HG03103 (cell line): ENCODE data around the gene SLC5A11.
A peak's percentile ranks its signal among the peaks of the same experiment; 100 is the strongest.
"Not testable (repeated sequence)": the region's sequence is repeated elsewhere in the genome, so short reads cannot be mapped to it uniquely, and the experiment has no call there.

Source experiments
- ATAC-seq: cut with Tn5 transposase; IDR thresholded peaks from one replicate; pipeline ENCODE4 v1.9.1; 2021; ENCODE audit warnings: low read depth; ENCODE audit not compliant: unreplicated experiment

The SLC5A11 gene

DNA sequence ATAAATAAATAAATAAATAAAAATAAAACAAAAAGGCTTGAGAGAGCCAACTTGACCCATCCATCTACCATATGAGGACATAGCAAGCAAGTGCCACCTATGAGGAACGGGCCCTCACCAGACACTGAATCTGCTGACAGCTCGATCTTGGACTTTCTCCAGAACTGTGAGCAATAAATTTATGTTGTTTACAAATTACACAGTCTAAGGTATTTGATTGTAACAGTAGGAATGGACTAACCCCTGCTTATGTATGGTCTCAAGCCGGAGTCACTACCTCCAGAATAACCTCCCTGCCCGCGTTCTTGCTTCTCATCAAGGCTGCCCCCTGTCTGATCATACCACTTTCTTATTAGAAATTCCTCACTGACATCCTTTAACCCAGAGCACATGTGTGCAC lies 9.9 kb downstream of the SLC5A11 start:
- no peak for ATAC-seq

DNA sequence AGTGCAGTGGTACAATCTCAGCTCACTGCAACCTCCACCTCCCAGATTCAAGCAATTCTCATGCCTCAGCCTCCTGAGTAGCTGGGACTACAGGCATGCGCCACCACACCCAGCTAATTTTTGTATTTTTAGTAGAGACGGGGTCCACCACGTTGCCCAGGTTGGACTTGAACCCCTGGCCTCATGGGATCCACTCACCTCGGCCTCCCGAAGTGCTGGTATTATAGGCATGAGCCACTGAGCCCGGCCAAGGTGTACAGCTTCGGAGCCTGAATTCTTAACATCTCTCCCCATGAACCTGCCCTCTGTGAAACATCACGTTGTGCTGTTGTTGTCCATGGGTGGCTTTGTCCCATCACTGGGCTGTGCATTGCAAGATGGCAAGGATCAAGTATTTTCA lies 11.1 kb downstream of the SLC5A11 start:
- ATAC-seq, result not testable (repeated sequence)

DNA sequence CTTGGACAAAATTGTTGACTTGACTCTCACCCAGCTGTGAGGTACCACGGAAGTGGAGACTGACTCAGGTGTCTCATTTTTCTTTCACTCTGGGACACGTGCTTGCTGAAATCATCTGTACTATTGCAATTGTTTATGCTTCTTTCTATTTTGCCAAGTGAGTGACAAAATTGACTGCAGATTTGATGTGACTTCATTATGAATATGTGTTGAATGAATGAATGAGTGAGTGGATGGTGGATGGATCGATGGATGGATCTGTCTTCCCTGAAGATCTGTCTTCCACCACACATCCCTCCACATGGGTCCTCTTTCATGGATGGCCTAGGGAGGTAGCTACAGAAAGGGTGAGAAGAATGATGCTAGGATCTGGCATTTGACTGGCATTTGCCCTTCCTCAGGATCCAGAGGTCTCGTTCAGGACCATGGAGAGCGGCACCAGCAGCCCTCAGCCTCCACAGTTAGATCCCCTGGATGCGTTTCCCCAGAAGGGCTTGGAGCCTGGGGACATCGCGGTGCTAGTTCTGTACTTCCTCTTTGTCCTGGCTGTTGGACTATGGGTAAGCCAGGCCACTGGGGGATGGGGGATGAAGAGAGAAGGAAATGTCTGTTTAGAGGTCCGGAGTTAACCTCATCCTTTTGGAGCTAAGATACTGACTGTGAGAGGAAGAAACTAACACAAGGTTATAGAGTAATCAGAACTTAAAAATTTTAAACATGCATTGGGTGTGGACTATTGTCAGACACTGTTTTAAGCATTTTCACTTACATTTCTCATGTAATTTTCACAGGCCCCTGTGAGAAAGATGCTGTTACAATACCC lies 12.7 kb downstream of the SLC5A11 start:
- ATAC-seq, result no peak

DNA sequence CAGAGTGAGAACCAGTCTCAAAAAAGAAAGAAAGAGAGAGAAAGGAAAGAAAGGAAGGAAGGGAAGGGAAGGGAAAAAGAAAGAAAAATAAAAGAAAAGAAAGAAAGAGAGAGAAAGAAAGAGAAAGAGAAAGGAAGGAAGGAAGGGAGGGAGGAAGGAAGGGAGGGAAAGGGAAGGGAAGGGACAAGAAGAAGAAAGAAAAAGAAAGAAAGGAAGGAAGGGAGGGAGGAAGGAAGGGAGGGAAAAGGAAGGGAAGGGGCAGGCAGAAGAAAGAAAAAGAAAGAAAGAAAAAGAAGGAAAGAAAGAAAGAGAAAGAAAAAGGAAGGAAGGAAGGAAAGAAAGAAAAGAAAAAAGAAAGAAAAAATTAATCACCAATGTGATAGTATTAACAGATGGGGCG lies 15.7 kb downstream of the SLC5A11 start:
- no peak for ATAC-seq

DNA sequence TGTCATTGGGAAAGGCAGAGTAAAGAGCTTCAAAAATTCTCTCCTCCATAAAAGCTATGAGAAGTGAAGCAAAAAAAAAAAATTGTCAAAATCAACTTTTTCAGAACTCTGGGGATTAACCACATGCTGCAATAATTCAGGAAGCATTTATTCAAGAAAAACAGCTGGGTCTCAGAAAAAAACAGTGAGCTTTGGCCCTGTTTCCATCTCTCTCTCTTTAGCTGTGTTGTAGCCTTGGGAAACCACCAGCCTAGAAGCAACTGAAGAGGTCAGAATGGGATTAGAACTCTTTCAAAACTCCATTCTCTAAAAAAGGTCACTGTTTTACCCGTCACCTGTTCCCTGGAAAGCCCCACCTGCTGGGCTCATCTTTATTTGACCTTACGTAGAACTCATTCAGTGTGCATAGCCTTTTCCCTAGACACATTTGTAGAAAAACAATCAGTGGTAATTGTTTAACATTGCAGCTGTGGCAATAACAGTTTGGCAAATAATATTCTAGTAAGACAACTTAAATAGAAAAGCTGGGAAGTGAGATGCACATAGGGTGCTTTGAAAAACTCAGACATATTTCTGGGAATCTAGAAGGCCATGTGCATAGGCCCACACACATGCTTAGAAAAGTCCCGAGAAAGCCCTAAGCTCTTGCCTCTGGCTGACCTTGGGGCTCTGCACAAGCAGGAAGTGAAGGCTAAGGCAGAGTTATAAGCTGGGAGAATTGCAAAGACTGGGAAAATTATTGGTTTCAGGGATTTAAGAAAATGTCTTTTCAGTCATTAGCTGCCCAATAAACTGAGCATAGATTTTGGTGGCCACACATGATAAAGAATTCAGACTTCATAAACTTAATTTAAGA lies 18.0 kb downstream of the SLC5A11 start:
- ATAC-seq, result no peak

DNA sequence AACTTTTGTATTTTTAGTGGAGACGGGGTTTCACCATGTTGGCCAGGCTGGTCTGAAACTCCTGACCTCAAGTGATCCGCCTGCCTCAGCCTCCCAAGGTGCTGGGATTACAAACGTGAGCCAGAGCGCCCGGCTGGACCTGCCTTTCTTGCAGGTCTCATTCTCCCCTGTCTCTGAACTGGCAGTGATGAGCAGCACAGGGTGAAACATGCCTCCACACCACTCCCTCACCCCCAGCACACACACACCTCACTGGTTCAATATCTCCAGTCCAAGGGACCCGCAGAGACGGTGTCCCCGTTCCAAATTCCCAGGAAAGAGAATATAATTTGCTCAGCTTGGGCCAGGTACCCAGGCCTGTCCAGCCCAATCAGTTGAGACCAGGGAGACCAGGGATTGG lies 23.3 kb downstream of the SLC5A11 start:
- no peak for ATAC-seq

DNA sequence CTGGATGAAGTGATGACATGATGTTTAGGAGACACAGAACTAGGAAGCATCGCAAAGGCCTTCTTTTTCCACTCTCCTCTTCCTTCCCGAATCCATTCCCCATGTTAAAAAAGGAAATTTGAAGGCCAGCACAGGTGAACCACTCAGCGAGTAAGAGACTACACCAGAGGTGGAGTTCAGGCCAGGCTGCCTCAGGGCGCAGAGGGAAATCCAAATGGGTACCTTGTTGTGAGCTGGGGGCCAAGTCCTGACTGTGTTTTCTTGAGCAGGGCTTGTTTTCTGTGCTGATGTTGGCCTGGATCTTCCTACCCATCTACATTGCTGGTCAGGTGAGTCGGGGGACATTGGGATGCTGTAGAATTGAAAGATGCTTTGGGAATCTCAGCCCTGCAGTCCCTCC lies 26.1 kb downstream of the SLC5A11 start:
- no peak for ATAC-seq

DNA sequence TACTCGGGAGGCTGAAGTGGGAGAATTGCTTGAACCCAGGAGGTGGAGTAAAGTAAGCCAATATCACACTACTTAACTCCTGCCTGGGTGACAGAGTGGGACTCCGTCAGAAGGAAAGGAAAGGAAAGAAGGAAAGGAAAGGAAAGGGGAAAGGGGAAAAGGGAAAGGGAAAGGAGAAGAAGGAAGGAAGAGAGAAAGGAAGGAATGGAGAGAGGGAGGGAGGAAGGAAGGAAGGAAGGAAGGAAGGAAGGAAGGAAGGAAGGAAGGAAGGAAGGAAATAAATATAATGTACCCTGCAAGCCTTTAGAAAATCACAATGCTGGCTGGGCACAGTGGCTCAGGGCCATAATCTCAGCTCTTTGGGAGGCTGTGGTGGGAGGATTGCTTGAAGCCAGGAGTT lies 27.3 kb downstream of the SLC5A11 start:
- no peak for ATAC-seq

DNA sequence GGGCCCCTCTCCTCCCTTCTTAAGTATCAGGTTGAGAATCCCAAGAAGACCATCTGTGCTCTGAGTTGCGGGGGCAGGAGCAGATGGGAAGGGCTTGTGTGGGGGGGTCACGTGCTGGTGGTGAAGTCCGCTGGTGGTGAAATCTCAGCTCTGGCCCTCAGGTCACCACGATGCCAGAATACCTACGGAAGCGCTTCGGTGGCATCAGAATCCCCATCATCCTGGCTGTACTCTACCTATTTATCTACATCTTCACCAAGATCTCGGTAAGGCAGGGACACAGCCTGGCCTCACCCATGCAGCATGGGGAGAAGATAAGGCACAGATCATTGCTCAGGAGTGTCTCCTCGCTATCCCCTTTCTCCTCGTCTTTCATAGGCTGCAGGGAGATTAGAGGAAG lies 29.7 kb downstream of the SLC5A11 start:
- ATAC-seq, result no peak

DNA sequence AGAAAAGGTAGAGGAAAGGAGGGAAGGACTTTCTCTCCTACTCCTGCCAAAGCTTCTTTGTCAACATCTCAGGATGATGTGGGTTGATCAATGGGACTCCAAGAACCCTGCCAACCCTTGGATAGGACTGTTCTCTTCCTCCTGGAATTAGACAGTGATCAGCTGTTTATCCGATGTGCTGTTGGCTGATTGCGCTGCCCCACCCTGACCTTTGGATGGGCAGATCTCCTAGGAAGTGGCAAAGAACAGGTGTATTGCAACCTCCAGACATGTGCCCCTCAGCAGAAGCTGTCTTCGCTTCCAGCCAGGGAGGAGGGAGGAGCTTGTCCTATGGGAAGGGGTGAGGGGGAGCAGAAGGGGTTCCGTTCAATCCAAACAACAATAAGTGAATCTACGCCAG lies 30.5 kb downstream of the SLC5A11 start:
- ATAC-seq, result no peak

DNA sequence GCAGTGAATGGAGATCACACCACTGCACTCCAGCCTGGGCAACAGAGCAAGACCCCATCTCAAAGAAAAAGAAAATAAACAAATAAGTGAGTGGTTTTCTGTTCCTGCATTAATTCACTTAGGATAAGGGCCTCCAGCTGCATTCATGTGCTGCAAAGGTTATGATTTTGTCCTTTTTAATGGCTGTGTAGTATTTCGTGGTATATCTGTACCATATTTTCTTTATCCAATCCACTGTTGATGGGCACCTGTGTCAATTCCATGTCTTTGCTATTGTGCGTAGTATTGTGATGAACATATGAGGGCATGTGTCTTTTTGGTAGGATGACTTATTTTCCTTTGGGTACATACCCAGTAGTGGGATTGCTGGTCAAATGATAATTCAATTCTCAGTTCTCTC lies 33.9 kb downstream of the SLC5A11 start:
- no peak for ATAC-seq

DNA sequence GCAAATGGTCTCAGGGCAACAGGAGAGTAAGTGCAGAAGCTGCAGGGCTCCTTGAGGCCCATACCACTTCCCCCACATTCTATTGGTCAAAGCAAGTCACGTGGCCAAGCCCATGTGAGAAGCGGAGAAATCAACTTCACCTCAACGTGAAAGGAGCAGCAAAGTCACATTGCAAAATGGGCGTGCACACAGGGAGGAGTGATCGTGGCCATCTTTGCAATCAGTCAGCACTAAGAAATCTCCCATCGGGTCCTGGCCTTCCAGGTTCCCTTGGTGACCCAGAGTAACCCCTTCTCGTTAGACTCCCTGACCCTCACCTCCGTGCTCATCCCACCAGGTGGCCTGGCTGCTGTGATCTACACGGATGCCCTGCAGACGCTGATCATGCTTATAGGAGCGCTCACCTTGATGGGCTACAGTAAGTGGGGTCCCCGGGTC lies 38.0 kb downstream of the SLC5A11 start:
- ATAC-seq, result no peak

DNA sequence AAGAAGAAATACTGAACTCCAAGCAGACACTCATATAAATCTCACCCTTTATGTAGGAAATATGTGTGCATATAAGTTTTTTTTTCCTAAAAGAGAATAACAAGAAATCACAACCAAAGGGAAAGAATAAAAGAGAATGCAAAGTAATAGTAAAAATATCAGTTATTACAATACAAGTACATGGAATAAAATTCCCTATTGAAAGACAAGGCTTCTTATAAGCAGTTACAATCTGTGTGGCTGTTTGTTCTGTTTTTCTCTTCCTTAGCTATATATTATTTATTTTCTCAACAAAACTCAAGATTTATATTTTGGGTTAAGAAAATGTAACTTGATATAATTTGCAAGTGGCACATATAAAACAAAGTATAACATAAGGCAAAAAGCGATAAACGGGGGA lies 41.7 kb downstream of the SLC5A11 start:
- no peak for ATAC-seq

DNA sequence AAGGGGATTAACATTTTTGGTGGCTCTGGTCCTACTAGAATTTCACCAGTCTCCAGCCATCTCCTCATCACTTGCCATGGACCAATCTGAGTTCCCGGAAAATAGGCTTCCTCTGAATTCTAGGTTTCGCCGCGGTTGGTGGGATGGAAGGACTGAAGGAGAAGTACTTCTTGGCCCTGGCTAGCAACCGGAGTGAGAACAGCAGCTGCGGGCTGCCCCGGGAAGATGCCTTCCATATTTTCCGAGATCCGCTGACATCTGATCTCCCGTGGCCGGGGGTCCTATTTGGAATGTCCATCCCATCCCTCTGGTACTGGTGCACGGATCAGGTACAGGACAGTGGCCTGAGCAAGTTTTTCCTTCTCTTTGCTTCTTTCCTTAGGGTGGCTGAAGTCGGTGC lies 45.0 kb downstream of the SLC5A11 start:
- ATAC-seq, result no peak

DNA sequence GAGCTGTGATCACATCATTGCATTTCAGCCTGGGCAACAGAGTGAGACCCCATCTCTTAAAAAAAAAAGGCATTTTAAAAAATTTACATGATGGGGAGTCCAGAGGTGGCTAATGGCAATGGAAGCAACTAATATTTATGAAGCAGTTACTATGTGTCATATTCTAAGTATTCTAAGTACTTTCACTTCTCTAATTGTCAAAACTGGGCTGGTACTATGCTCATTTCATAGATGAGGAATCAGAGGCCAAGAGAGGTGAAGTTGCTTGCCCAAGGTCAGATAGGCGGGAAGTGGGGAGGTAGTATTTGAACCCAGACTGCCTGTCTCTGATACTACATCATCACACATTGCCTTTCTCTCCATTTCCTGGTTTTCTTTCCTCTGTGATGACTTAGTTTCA lies 50.7 kb downstream of the SLC5A11 start:
- peak; percentile 68 for ATAC-seq

DNA sequence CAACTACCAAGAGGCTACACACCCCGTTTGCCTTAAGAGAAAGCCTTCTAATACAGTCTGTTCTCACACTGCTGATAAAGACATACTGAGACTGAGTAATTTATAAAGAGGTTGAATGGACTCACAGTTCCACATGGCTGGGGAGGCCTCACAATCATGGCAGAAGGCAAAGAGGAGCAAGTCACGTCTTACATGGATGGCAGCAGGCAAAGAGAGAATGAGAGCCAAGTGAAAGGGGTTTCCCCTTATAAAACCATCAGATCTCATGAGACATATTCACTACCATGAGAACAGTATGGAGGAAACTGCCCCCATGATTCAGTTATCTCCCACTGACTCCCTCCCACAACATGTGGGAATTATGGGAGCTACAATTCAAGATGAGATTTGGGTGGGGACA lies 51.8 kb downstream of the SLC5A11 start:
- not testable (repeated sequence) for ATAC-seq

DNA sequence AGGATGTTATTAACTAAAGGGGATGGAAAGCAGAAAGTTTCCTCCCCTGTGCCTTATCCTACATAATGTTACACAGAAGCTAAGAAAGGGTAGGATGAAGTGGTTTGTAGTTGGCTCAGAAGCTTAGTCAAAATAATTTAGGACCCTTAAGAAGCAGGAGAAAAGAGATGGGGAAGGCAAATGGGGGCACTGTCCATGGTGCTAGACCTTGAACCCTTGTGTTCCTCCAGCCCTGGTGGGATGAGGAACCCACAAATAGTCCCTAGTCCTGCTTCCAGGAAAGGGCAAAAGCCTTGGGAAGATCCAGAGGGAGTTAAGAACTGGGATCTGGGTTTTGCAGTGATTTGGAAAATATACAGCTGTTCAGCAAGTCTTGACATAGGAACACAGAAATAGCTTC lies 54.5 kb downstream of the SLC5A11 start:
- ATAC-seq, result no peak

DNA sequence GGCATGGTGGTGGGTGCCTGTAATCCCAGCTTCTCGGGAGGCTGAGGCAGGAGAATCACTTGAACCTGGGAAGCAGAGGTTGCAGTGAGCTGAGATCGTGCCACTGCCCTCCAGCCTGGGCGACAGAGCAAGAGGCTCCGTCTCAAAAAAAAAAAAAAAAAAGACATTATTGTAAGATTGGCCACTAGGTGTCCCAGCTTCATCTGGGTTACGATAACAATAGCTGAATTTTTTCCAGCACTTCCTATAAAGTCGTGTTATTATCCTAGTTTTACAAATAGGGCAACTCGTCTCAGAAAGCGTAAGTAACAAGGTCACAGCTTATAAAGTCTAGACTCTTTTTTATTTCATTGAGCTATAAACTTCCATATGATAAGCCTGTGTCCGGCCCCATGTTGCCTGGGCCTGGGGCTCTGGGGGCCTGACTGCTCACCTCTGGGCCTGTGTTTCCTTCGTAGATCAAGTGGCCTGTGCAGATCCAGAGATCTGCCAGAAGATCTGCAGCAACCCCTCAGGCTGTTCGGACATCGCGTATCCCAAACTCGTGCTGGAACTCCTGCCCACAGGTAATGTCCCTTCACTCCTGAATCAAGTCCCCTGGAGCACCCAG lies 60.5 kb downstream of the SLC5A11 start:
- no peak for ATAC-seq

DNA sequence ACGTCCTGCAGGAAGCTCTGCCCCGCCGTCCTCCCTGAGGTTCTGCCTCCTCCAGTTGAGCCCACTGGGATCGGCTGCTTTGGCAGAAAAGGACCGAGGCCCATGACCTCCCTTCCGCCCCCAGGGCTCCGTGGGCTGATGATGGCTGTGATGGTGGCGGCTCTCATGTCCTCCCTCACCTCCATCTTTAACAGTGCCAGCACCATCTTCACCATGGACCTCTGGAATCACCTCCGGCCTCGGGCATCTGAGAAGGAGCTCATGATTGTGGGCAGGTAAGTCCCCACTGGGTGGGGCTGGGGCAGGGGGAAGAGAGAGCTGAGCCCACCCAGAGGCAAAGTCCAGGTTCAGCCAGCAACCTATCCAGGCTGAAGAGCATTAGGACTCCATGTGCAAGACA lies 61.1 kb downstream of the SLC5A11 start:
- no peak for ATAC-seq

DNA sequence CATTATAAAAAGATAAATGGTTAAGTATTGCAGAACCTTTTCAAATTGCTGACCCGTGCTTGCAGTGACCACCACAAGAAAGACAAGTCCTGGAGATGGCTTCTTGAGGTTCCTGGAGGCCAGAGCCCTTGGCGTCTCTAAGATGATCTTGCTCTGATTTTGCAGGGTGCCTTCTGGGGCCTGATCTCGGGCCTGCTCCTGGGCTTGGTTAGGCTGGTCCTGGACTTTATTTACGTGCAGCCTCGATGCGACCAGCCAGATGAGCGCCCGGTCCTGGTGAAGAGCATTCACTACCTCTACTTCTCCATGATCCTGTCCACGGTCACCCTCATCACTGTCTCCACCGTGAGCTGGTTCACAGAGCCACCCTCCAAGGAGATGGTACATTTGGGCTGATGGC lies 63.0 kb downstream of the SLC5A11 start:
- ATAC-seq, result no peak

DNA sequence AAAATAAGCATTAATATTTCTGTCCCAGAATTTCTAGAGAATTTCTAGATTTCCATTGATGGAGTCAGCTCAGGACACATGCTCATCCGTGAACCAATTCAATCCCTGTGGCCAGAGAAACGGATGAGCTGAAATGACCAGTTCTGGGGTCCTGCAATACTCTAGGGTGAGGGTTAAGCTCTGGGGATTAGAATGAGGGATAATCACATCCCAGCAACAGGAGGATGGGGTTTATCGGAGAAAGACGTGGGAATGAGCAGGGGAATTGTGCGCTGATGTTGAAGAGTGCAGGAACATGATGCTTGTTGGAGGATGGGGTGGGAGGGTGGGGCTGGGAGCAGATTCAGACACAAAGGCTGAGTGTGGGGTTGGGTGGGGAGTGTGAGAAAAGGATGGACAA lies 64.1 kb downstream of the SLC5A11 start:
- no peak for ATAC-seq
